ENCODE measurements around the gene IFT43. TPM values are rescaled to one million over a fixed set of nuclear protein-coding genes. Genes with fewer than 3 reads are reported as not detected.

Gene IFT43
- total RNA-seq, 3 donors from 2014 or later: 21.4 to 47.2 (median 41.9) TPM

DNA sequence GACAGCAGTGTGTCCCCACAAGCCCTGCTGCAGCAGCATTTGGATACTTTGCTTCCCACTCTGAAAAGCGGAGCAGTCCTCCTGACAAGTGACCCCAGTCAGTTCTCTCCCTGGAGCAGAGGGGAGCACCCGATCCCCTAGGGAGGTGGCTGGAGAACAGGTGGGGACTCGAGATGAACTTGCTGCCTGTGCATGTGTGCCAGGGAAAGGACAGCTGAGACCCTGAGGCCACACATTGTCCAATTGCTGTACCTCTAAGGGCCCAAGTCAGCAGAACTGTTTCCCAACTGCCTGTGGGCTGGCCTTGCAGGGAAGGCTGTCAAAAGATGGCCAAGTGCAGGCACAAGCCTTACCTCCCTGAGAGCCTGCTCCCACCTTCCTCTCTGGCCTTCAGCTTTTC is 55.1 kb downstream of the IFT43 start:
- H3K4me1 ChIP-seq: no peaks in the 10 kb centered on the region
- DNase-seq (ENCODE audit: low spot score in 2 of 2): no peak
- H3K27ac ChIP-seq: no peak overlapping the region
- no peaks in the 10 kb centered on the region for H3K36me3 ChIP-seq
- no peaks in the 10 kb centered on the region for H3K9me3 ChIP-seq
- TF ChIP-seq, protein P1, sequence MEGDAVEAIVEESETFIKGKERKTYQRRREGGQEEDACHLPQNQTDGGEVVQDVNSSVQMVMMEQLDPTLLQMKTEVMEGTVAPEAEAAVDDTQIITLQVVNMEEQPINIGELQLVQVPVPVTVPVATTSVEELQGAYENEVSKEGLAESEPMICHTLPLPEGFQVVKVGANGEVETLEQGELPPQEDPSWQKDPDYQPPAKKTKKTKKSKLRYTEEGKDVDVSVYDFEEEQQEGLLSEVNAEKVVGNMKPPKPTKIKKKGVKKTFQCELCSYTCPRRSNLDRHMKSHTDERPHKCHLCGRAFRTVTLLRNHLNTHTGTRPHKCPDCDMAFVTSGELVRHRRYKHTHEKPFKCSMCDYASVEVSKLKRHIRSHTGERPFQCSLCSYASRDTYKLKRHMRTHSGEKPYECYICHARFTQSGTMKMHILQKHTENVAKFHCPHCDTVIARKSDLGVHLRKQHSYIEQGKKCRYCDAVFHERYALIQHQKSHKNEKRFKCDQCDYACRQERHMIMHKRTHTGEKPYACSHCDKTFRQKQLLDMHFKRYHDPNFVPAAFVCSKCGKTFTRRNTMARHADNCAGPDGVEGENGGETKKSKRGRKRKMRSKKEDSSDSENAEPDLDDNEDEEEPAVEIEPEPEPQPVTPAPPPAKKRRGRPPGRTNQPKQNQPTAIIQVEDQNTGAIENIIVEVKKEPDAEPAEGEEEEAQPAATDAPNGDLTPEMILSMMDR (IDR thresholded peaks at IDR 0.05): no peak
- TF ChIP-seq POLR2A (IDR thresholded peaks at IDR 0.05) (no peak), POLR2AphosphoS5 (IDR thresholded peaks at IDR 0.05) (no peak)
- intact Hi-C loops (cut with DNase I; ENCODE audit: low total_unique reads): no loop called here
- no peak overlapping the region for H3K4me3 ChIP-seq
- no peaks in the 10 kb centered on the region for H3K27me3 ChIP-seq

DNA sequence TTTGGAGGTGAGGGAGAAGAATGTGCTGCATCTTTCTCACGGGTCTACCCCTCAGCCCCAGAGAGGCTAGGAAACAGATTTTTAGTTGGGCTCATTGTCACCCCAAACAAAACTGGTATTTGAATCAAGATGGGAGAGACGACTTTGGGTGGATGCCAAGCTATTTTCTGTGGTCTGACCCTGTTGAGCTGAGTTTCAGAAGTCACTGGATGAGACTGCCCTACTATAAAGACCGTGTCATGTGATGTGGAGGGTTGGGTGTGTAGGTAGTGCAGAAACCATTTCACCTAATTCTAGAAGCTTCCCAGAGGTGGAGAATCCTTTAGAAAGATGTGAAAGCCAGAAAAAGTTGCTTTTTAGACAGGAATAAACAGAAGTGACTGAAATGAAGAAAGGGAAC is 60.2 kb downstream of the IFT43 start:
- Histone ChIP-seq H3K4me1 (no peaks in the 10 kb centered on the region), H3K27ac (no peak overlapping the region), H3K27me3 (no peaks in the 10 kb centered on the region), H3K36me3 (no peaks in the 10 kb centered on the region), H3K4me3 (no peak overlapping the region), H3K9me3 (no peaks in the 10 kb centered on the region)
- TF ChIP-seq, protein P1 (IDR thresholded peaks at IDR 0.05): no peak
- TF ChIP-seq POLR2A (IDR thresholded peaks at IDR 0.05) (no peak), POLR2AphosphoS5 (IDR thresholded peaks at IDR 0.05) (no peak)
- no peak for DNase-seq (ENCODE audit: low spot score in 2 of 2)
- intact Hi-C loops (cut with DNase I; ENCODE audit: low total_unique reads): no loop called here

DNA sequence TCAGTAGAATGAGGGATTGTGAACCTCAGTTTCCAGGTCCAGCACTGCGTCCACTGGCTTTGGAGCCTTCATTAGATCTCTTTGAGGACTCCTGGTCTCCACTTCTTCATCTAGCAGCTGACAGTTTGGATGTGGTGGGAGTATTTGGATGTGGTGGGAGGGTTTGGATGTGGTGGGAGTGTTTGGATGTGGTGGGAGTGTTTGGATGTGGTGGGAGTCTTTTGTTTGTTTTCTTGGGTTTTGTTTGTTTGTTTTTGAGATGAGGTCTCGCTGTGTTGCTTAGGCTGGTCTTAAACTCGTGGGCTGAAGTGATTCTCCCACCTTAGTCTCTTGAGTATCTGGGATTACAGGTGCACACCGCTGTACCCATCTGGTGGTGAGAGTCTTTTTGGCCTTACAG is 64.7 kb downstream of the IFT43 start:
- Histone ChIP-seq H3K27ac (no peak overlapping the region), H3K4me3 (no peak overlapping the region), H3K9me3 (no peaks in the 10 kb centered on the region), H3K36me3 (no peaks in the 10 kb centered on the region), H3K4me1 (no peaks in the 10 kb centered on the region), H3K27me3 (no peaks in the 10 kb centered on the region)
- TF ChIP-seq, protein P1 (IDR thresholded peaks at IDR 0.05): no peak
- no peak for TF ChIP-seq POLR2AphosphoS5 (IDR thresholded peaks at IDR 0.05)
- no peak for TF ChIP-seq POLR2A (IDR thresholded peaks at IDR 0.05)
- intact Hi-C loops (cut with DNase I; ENCODE audit: low total_unique reads): loop anchor here (1.0 kb wide), 1 partner anchor 17 kb away; no protein-coding TSS in a partner anchor
- DNase-seq (ENCODE audit: low spot score in 2 of 2): no peak

DNA sequence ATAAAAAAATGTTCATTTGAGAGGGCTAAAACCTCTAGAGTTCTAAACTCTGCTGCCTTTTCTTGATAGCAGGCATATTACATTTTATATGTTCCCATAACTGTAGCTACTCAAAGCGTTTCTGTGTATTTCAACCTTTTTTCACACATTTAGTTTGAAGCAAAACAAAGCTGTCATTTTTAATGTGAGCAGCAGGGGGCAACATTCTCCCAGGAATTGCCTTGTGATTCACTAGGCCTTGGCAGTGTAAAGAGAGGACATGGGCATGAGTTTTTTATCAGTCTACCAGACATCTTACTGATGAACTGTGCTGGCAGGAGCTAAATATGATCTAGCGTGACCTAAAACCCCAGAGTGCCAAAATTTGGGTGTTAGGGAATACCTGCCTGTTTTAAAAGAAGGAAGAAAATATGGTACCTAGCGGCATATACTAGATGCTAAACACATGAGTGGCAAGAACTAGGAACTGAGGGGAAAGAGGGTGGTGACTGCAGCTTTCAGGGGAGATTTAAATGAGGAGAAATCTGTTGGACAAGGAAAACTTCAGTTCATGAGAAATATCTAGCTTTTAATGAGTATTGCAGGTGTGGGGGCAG is 65.3 kb downstream of the IFT43 start:
- intact Hi-C loops (cut with DNase I; ENCODE audit: low total_unique reads): loop anchor here (1.0 kb wide), 1 partner anchor 16 kb away; no protein-coding TSS in a partner anchor
- no peaks in the 10 kb centered on the region for H3K27me3 ChIP-seq
- TF ChIP-seq, protein P1 (IDR thresholded peaks at IDR 0.05): peak; percentile 51 to 85 (median 76)
- no peak for TF ChIP-seq POLR2A (IDR thresholded peaks at IDR 0.05)
- no peak for DNase-seq (ENCODE audit: low spot score in 2 of 2)
- H3K36me3 ChIP-seq: no peaks in the 10 kb centered on the region
- H3K4me1 ChIP-seq: no peaks in the 10 kb centered on the region
- H3K27ac ChIP-seq: no peak overlapping the region
- H3K9me3 ChIP-seq: no peaks in the 10 kb centered on the region
- no peak overlapping the region for H3K4me3 ChIP-seq

DNA sequence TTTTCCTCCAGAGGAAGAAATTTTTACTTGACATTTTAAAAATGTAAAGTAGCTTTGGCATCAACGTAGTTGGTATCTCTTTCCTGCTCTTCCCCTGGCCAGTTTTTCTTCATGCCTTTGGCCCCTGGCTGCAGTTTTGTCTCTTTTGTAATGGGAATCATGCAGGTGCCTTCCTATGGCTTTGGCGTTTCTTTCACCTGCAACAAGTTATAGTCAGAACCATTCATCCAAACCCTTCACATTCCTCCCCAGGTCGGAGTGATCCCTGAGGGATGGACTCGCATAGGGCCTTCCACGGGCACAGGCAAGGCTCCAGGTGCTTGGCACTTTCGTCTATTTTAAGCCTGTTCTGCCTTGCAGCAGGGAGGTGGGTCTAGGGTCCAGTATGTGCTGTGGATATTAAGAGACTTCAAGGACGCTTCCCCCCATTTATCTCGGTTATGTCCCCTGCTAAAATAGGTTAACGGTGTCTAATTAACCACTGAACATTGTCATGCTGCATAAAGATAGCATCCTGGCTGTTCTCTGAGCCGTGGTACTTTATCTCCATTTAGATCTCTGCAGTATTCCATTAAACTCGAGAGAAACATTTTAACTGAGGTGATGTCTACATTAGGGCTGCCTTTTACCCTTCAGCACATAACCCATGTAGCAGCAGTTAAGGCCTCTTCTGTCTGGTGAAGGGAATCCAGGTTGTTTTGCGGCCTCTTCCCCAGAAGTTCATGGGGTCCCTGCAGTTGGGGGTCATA is 66.3 kb downstream of the IFT43 start:
- TF ChIP-seq POLR2A (IDR thresholded peaks at IDR 0.05) (no peak), POLR2AphosphoS5 (IDR thresholded peaks at IDR 0.05) (no peak)
- TF ChIP-seq, protein P1 (IDR thresholded peaks at IDR 0.05): no peak
- DNase-seq (ENCODE audit: low spot score in 2 of 2): no peak

More for the DNA sequence above, 66.3 kb downstream of the IFT43 start:
- intact Hi-C loops (cut with DNase I; ENCODE audit: low total_unique reads): no loop called here
- Histone ChIP-seq H3K4me1 (no peaks in the 10 kb centered on the region), H3K9me3 (no peaks in the 10 kb centered on the region), H3K36me3 (no peaks in the 10 kb centered on the region), H3K4me3 (no peak overlapping the region), H3K27me3 (no peaks in the 10 kb centered on the region), H3K27ac (no peak overlapping the region)

Measured in breast epithelium (tissue), 4 donors.